NCI-H748 (cell line): ENCODE results near the gene KIAA0753.

Experiments
- DNase-seq: peaks from one replicate; lab custom pipeline; 2025; ENCODE audit not compliant: unreplicated experiment; lab: John Stamatoyannopoulos, UW

The KIAA0753 gene

GRCh38 chr17:6549384-6550036 lies 91.0 kb downstream of the KIAA0753 start:
- DNase-seq: no peak

GRCh38 chr17:6548578-6549330 lies 91.8 kb downstream of the KIAA0753 start:
- DNase-seq: no peak

- DNase-seq: no peak
Measured at GRCh38 chr17:6548034-6548433, 92.5 kb downstream of the KIAA0753 start.

GRCh38 chr17:6547336-6547735 lies 93.2 kb downstream of the KIAA0753 start:
- DNase-seq: no peak

- DNase-seq: no peak
Measured at GRCh38 chr17:6546069-6546718, 94.3 kb downstream of the KIAA0753 start.

GRCh38 chr17:6545291-6545690 lies 95.2 kb downstream of the KIAA0753 start:
- no peak for DNase-seq

- no peak for DNase-seq
Measured at GRCh38 chr17:6544011-6544370, 96.5 kb downstream of the KIAA0753 start.

- DNase-seq: no peak
Measured at GRCh38 chr17:6543079-6544010, 97.2 kb downstream of the KIAA0753 start.

GRCh38 chr17:6542577-6542976 lies 97.9 kb downstream of the KIAA0753 start:
- DNase-seq: no peak

- no peak for DNase-seq
Measured at GRCh38 chr17:6541886-6542285, 98.6 kb downstream of the KIAA0753 start.

- DNase-seq: no peak
Measured at GRCh38 chr17:6539871-6540270, 100.6 kb downstream of the KIAA0753 start.

GRCh38 chr17:6536566-6537065 lies 103.9 kb downstream of the KIAA0753 start:
- DNase-seq: no peak

- DNase-seq: no peak
Measured at GRCh38 chr17:6536053-6536452, 104.5 kb downstream of the KIAA0753 start.

GRCh38 chr17:6534846-6535514 lies 105.5 kb downstream of the KIAA0753 start:
- DNase-seq: no peak

- DNase-seq: no peak
Measured at GRCh38 chr17:6532441-6532885, 108.0 kb downstream of the KIAA0753 start.

GRCh38 chr17:6531575-6531974 lies 108.9 kb downstream of the KIAA0753 start:
- DNase-seq: no peak

- no peak for DNase-seq
Measured at GRCh38 chr17:6530324-6530920, 110.1 kb downstream of the KIAA0753 start.

- DNase-seq: no peak
Measured at GRCh38 chr17:6528557-6528956, 112.0 kb downstream of the KIAA0753 start.
